A549 (cell line): ENCODE measurements around the gene DHX16. TPM values are rescaled to one million over a fixed set of nuclear protein-coding genes. Genes with fewer than 3 reads are reported as not detected.

Experiments used
- ATAC-seq, 2 experiments: fragments of 200-7000 bp in 1 of 2; fragments of >200 bp in 1 of 2; cut with Nextera tagmentation in 1 of 2; cut with Tn5 transposase in 1 of 2; 3 replicates each; pipeline versions ENCODE4 v1.8.0 to v1.9.1; 2018 to 2020; ENCODE audit warnings: mild to moderate bottlenecking in 1 of 2, moderate library complexity in 1 of 2
- CTCF ChIA-PET: fragments of 300-600 bp; sonication (Branson Sonifier 250); formaldehyde crosslinking; extraction: SDS; loops from one replicate; lab custom pipeline; 2021; ENCODE audit warnings: antibody characterized with exemption, inconsistent platforms; lab: Yijun Ruan, JAX
- POLR2A ChIA-PET: fragments of 350-600 bp; formaldehyde crosslinking; extraction: SDS; loops from one replicate; lab custom pipeline; 2021; ENCODE audit warnings: antibody characterized with exemption, inconsistent platforms; lab: Yijun Ruan, JAX
- DNase-seq, 2 experiments: peaks; one replicate each; pipeline versions ENCODE4 v3.0.0 to v3.0.0-alpha.2; 2011 to 2016; ENCODE audit warnings: low read depth in 1 of 2, low spot score in 1 of 2
- FAIRE-seq: peaks from 2 replicates; lab custom pipeline; 2011; peaks lifted over from hg19 to GRCh38; lab: Jason Lieb, UNC
- H3K27ac ChIP-seq, 2 experiments: fragments of >200 bp; sonication (Bioruptor Twin); formaldehyde crosslinking; 3 replicates each; pipeline ENCODE4 v1.5.1; 2016 to 2017
- H3K4me1 ChIP-seq: fragments of >200 bp; sonication (Bioruptor Twin); formaldehyde crosslinking; 3 replicates; pipeline ENCODE4 v1.6.1; 2016
- H3K4me2 ChIP-seq: fragments of >200 bp; sonication (Bioruptor Twin); formaldehyde crosslinking; 3 replicates; pipeline ENCODE4 v1.6.1; 2016
- H3K4me3 ChIP-seq: fragments of >200 bp; sonication (Bioruptor Twin); formaldehyde crosslinking; 3 replicates; pipeline ENCODE4 v1.5.1; 2016
- H3K9me3 ChIP-seq: fragments of >200 bp; sonication (Bioruptor Twin); formaldehyde crosslinking; 3 replicates; pipeline ENCODE4 v1.6.1; 2016
- CBX2 ChIP-seq: fragments of 200-600 bp; sonication (generic); IDR thresholded peaks from 2 replicates; pipeline ENCODE4 v1.6.1; 2016; ENCODE audit warnings: low read depth, mild to moderate bottlenecking, borderline replicate concordance
- CBX8 ChIP-seq: fragments of 200-600 bp; sonication (generic); IDR thresholded peaks from 2 replicates; pipeline ENCODE4 v1.6.1; 2016
- CHD2 ChIP-seq: fragments of 150-350 bp; IDR thresholded peaks from 2 replicates; pipeline ENCODE4 v1.6.1; 2014; ENCODE audit warnings: low read length; ENCODE audit not compliant: partially characterized antibody
- CTCF ChIP-seq: fragments of >200 bp; sonication (Bioruptor Twin); formaldehyde crosslinking; IDR thresholded peaks from 3 replicates; pipeline ENCODE4 v1.5.1; 2016
- EP300 ChIP-seq, 2 experiments: fragments of >200 bp; sonication (Bioruptor Twin); formaldehyde crosslinking; IDR thresholded peaks; 2 replicates in 1 of 2; 3 replicates in 1 of 2; pipeline ENCODE4 v1.6.1; 2016 to 2017
- FOSL2 ChIP-seq, 2 experiments: fragments of 450-650 bp in 1 of 2; fragments of >200 bp in 1 of 2; sonication (Bioruptor Twin) in 1 of 2; formaldehyde crosslinking; IDR thresholded peaks; 2 replicates each; pipeline versions ENCODE4 v1.5.0 to v1.6.1; 2016 to 2020; ENCODE audit warnings: mild to moderate bottlenecking in 1 of 2, moderate library complexity in 1 of 2
- HEYL ChIP-seq: fragments of 250-450 bp; sonication (Bioruptor Pico); IDR thresholded peaks from 2 replicates; pipeline ENCODE4 v1.8.0; 2021; ENCODE audit warnings: mild to moderate bottlenecking, moderate library complexity
- HOXA7 ChIP-seq: fragments of 250-450 bp; sonication (Bioruptor Pico); IDR thresholded peaks from 2 replicates; pipeline ENCODE4 v1.5.0; 2020; ENCODE audit warnings: mild to moderate bottlenecking, moderate library complexity
- HOXB13 ChIP-seq: fragments of 250-450 bp; sonication (Bioruptor Pico); IDR thresholded peaks from 2 replicates; pipeline ENCODE4 v1.5.0; 2020; ENCODE audit warnings: low read depth, mild to moderate bottlenecking, moderate library complexity
- JUNB ChIP-seq: fragments of >200 bp; sonication (Bioruptor Twin); formaldehyde crosslinking; IDR thresholded peaks from 2 replicates; pipeline ENCODE4 v1.6.1; 2016
- KDM1A ChIP-seq: fragments of 200-600 bp; sonication (generic); IDR thresholded peaks from 2 replicates; pipeline ENCODE4 v1.6.1; 2016; ENCODE audit warnings: low read depth, mild to moderate bottlenecking
- MAFK ChIP-seq: fragments of 450-650 bp; IDR thresholded peaks from 2 replicates; pipeline ENCODE4 v1.6.1; 2014; ENCODE audit not compliant: partially characterized antibody
- MAZ ChIP-seq: fragments of 150-350 bp; IDR thresholded peaks from 2 replicates; pipeline ENCODE4 v1.6.1; 2014; ENCODE audit warnings: antibody characterized with exemption, low read depth, low read length, borderline replicate concordance
- NFE2L2 ChIP-seq: fragments of 150-350 bp; conservative IDR thresholded peaks from 2 replicates; pipeline ENCODE4 v1.6.1; 2014; ENCODE audit warnings: low read length
- RAD21 ChIP-seq, 2 experiments: fragments of >200 bp in 1 of 2; sonication (Bioruptor Twin) in 1 of 2; formaldehyde crosslinking in 1 of 2; IDR thresholded peaks in 1 of 2; conservative IDR thresholded peaks in 1 of 2; 2 replicates in 1 of 2; 3 replicates in 1 of 2; pipeline ENCODE4 v1.6.1; 2012 to 2018; ENCODE audit warnings: inconsistent platforms in 1 of 2
- RCOR1 ChIP-seq: fragments of 150-350 bp; IDR thresholded peaks from 2 replicates; pipeline ENCODE4 v1.6.1; 2014; ENCODE audit warnings: antibody characterized with exemption, low read length, low read depth
- RFX5 ChIP-seq: fragments of 450-650 bp; IDR thresholded peaks from 2 replicates; pipeline ENCODE4 v1.7.1; 2014; ENCODE audit warnings: antibody characterized with exemption, mild to moderate bottlenecking, moderate library complexity
- TP53 ChIP-seq: fragments of 250-450 bp; sonication (Bioruptor Pico); IDR thresholded peaks from 2 replicates; pipeline ENCODE4 v1.5.0; 2021; ENCODE audit warnings: mild to moderate bottlenecking, moderate library complexity
- ZC3H11A ChIP-seq: fragments of 450-650 bp; IDR thresholded peaks from 2 replicates; pipeline ENCODE4 v1.6.1; 2014; ENCODE audit warnings: antibody characterized with exemption, mild to moderate bottlenecking
- WGBS: methylation state at CpG from one replicate; pipeline ENCODE4 v1.1.6; 2017; ENCODE audit errors: missing lambda C conversion rate; 5-methylcytosine and 5-hydroxymethylcytosine counted together
- polyA plus RNA-seq, 4 experiments: library from polyadenylated mRNA; depleted of rRNA in 3 of 4; stranded (reverse); fragments of >200 nt; fragmentation: RNase III in 1 of 4; extraction: RNeasy Plus Mini Kit Qiagen cat#74134 plus additional on column Dnase treatment in 1 of 4; gene quantifications; 2 replicates in 3 of 4; 3 replicates in 1 of 4; pipeline ENCODE4 v1.2.3, GENCODE V29; 2011 to 2017
- TF ChIP-seq, protein P1 (sequence below): fragments of 150-350 bp; IDR thresholded peaks from 2 replicates; pipeline ENCODE4 v1.6.1; 2014; ENCODE audit warnings: low read depth, mild to moderate bottlenecking, low read length

Gene DHX16
- polyA plus RNA-seq, 2 of the 4 experiments (the other 2 are of a cell fraction), result 31.6 TPM

DNA sequence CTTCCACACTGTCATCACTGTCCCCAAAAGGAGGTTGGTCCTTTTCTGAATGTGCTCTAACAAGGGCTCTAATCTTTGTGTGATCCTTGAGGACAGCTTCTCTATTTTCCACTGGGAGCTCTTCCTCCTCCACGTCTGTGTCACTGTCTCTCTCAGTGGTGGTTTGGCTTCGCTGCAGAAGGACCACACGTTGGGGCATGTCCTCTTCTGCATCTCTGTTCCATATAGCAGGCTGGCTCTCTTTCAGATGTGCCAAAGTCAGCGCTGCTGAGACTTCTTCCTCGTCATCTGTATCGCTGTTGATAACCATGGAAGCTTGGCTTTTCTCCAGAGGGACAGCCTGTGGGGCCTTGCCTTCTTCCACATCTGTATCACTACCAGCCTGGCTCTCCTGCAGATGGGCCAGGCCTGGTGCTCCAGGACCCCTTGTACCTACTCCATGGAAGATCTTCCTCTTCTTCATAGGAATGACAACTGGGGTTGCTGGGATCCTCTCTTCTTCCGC, 39.7 kb upstream of the DHX16 start:
- no peak for DNase-seq
- 91% methylated on average over 7 of the region's 7 CpGs for WGBS
- no peak for ATAC-seq
- Histone ChIP-seq H3K27ac (no peak overlapping the region), H3K9me3 (no peaks in the 10 kb centered on the region), H3K4me3 (no peak overlapping the region), H3K4me2 (no peak overlapping the region), H3K4me1 (peaks cover 32% of the 10 kb centered on the region)
- CTCF ChIA-PET, result interaction anchor here (0.7 to 4.9 kb wide), 4 partner anchors 10 to 425 kb away, joined by 3 to 22 read pairs (median 10); no protein-coding TSS in a partner anchor
- no peak for FAIRE-seq
- TF ChIP-seq CBX8, result no peak
- POLR2A ChIA-PET, result no interaction called here

- TF ChIP-seq JUNB (no peak), CTCF (no peak), TP53 (CRISPR knock-in tag) (no peak), FOSL2 (IDR thresholded peaks at IDR 0.05) (no peak), FOSL2 (CRISPR knock-in tag; IDR thresholded peaks at IDR 0.05) (no peak), MAZ (no peak), HOXB13 (CRISPR knock-in tag) (no peak), MAFK (no peak), KDM1A (no peak), ZC3H11A (no peak), RCOR1 (no peak), RFX5 (no peak), EP300 (IDR thresholded peaks at IDR 0.05) (no peak), HOXA7 (no peak), CBX2 (no peak), CHD2 (no peak), NFE2L2 (no peak), RAD21 (conservative IDR thresholded peaks at IDR 0.05 in 1 of 2, IDR thresholded peaks at IDR 0.05 in 1 of 2) (no peak), HEYL (CRISPR knock-in tag) (no peak)
- TF ChIP-seq, protein P1, sequence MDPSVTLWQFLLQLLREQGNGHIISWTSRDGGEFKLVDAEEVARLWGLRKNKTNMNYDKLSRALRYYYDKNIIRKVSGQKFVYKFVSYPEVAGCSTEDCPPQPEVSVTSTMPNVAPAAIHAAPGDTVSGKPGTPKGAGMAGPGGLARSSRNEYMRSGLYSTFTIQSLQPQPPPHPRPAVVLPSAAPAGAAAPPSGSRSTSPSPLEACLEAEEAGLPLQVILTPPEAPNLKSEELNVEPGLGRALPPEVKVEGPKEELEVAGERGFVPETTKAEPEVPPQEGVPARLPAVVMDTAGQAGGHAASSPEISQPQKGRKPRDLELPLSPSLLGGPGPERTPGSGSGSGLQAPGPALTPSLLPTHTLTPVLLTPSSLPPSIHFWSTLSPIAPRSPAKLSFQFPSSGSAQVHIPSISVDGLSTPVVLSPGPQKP, result no peak
- peaks cover 39% of the 10 kb centered on the region for H3K4me1 ChIP-seq
- no peak overlapping the region for H3K27ac ChIP-seq
- H3K4me2 ChIP-seq, result no peak overlapping the region
- H3K9me3 ChIP-seq, result no peaks in the 10 kb centered on the region
- ATAC-seq (no peak), FAIRE-seq (no peak), DNase-seq (no peak)
- ChIA-PET POLR2A (no interaction called here), CTCF (interaction anchor here (0.7 to 4.9 kb wide), 5 partner anchors 10 to 425 kb away, joined by 3 to 22 read pairs (median 4); no protein-coding TSS in a partner anchor)
- 90% methylated on average over 1 of the region's 1 CpG for whole genome bisulfite sequencing
- no peak overlapping the region for H3K4me3 ChIP-seq
These were observed 39.1 kb upstream of the DHX16 start for GRCh38 chr6:30711758-30712380.
